Liver (tissue), 3 donors: ENCODE results near the gene ARHGDIA.

Experiments
- EGR1 ChIP-seq, 2 donors: IDR thresholded peaks; 2 replicates each; pipeline ENCODE4 v1.6.1; 2016 to 2018; ENCODE audit warnings: antibody characterized with exemption in 2 of 2, low read depth in 2 of 2
- FOXA1 ChIP-seq: IDR thresholded peaks from 2 replicates; pipeline ENCODE4 v1.6.1; 2016; ENCODE audit warnings: antibody characterized with exemption
- FOXA2 ChIP-seq: IDR thresholded peaks from 2 replicates; pipeline ENCODE4 v1.6.1; 2016; ENCODE audit warnings: antibody characterized with exemption
- GABPA ChIP-seq, 2 donors: IDR thresholded peaks in 1 of 2; conservative IDR thresholded peaks in 1 of 2; 2 replicates each; pipeline ENCODE4 v1.6.1; 2016; ENCODE audit warnings: antibody characterized with exemption in 2 of 2, mild to moderate bottlenecking in 1 of 2, moderate library complexity in 1 of 2
- HNF4A ChIP-seq, 2 donors: conservative IDR thresholded peaks; 2 replicates each; pipeline ENCODE4 v1.6.1; 2016; ENCODE audit warnings: antibody characterized with exemption in 2 of 2, mild to moderate bottlenecking in 2 of 2
- RAD21 ChIP-seq, 2 donors: IDR thresholded peaks; 2 replicates each; pipeline ENCODE4 v1.6.1; 2016; ENCODE audit warnings: antibody characterized with exemption in 2 of 2, mild to moderate bottlenecking in 2 of 2
- RXRA ChIP-seq, 2 donors: IDR thresholded peaks; 2 replicates each; pipeline ENCODE4 v1.6.1; 2017 to 2018; ENCODE audit warnings: antibody characterized with exemption in 2 of 2, mild to moderate bottlenecking in 1 of 2
- SP1 ChIP-seq: IDR thresholded peaks from 2 replicates; pipeline ENCODE4 v1.6.1; 2018; ENCODE audit warnings: antibody characterized with exemption, mild to moderate bottlenecking
- TAF1 ChIP-seq: conservative IDR thresholded peaks from 2 replicates; pipeline ENCODE4 v1.6.1; 2016; ENCODE audit warnings: antibody characterized with exemption, mild to moderate bottlenecking
- YY1 ChIP-seq: IDR thresholded peaks from 2 replicates; pipeline ENCODE4 v1.6.1; 2016; ENCODE audit warnings: antibody characterized with exemption, mild to moderate bottlenecking
- TF ChIP-seq, protein P1 (sequence below): fragments of 150-350 bp; IDR thresholded peaks from 2 replicates; pipeline ENCODE4 v1.5.1; 2017; ENCODE audit warnings: improper control_type of control experiment, low read depth, low read length; ENCODE audit not compliant: missing input control
- TF ChIP-seq, protein P2 (sequence below): IDR thresholded peaks from 2 replicates; pipeline ENCODE4 v1.6.1; 2016; ENCODE audit warnings: antibody characterized with exemption, mild to moderate bottlenecking
- TF ChIP-seq, protein P3 (sequence below): IDR thresholded peaks from 2 replicates; pipeline ENCODE4 v1.6.1; 2016; ENCODE audit warnings: antibody characterized with exemption
- TF ChIP-seq, protein P4 (sequence below): IDR thresholded peaks from 2 replicates; pipeline ENCODE4 v1.6.1; 2016; ENCODE audit warnings: antibody characterized with exemption
- donor health status: healthy.
- donor health status: healthy.

DNA sequence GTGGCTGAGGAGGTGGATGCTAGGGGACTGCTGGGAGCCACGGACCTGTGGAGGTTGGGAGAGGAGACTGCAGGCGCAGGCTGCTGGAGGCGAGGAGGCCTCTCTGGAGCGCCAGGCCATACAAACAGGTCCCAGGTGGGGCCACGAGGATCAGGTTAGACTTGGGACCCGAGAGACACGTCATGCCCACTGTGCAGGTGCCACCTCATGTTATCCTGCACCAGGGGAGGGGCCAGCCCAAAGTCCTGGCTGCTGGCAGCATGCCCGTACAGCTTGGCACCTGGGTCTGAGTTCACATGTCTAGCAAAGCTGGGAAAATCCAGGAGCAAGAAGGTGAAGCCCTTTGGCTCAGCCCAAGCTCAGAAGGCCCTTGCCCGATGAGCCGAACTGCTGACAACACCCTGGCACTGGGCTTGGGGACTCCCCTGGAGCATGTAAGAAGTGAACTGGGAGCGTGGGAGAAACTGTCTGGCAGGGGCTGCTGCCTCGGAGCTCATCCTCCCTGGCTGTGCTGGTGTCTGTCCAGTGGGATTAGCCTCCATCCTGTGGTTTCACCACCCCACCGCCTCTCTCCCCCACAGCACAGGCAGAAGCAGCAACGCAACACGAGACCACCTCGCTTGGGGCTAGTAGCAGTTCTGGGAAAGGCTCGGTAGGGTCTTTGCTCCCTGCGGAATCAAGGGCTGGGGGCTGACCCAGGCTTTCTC lies 5.3 kb downstream of the ARHGDIA start:
- TF ChIP-seq, protein P1, sequence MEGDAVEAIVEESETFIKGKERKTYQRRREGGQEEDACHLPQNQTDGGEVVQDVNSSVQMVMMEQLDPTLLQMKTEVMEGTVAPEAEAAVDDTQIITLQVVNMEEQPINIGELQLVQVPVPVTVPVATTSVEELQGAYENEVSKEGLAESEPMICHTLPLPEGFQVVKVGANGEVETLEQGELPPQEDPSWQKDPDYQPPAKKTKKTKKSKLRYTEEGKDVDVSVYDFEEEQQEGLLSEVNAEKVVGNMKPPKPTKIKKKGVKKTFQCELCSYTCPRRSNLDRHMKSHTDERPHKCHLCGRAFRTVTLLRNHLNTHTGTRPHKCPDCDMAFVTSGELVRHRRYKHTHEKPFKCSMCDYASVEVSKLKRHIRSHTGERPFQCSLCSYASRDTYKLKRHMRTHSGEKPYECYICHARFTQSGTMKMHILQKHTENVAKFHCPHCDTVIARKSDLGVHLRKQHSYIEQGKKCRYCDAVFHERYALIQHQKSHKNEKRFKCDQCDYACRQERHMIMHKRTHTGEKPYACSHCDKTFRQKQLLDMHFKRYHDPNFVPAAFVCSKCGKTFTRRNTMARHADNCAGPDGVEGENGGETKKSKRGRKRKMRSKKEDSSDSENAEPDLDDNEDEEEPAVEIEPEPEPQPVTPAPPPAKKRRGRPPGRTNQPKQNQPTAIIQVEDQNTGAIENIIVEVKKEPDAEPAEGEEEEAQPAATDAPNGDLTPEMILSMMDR = no peak
- TF ChIP-seq SP1 (peak; percentile 98), FOXA1 (peak; percentile 38), YY1 (peak; percentile 64), FOXA2 (peak; percentile 55), TAF1 (no peak), RAD21 (IDR thresholded peaks at IDR 0.05) (peak; percentile 46 to 55), EGR1 (IDR thresholded peaks at IDR 0.05; ENCODE audit: low read depth in 2 of 2) (peak; percentile 11 to 77), HNF4A (conservative IDR thresholded peaks at IDR 0.05) (peak; percentile 97 to 99), GABPA (IDR thresholded peaks at IDR 0.05 in 1 of 2, conservative IDR thresholded peaks at IDR 0.05 in 1 of 2) (peak in 1 of 2 donors; percentile 83), RXRA (IDR thresholded peaks at IDR 0.05) (peak; percentile 87 to 97)
- TF ChIP-seq, protein P2, sequence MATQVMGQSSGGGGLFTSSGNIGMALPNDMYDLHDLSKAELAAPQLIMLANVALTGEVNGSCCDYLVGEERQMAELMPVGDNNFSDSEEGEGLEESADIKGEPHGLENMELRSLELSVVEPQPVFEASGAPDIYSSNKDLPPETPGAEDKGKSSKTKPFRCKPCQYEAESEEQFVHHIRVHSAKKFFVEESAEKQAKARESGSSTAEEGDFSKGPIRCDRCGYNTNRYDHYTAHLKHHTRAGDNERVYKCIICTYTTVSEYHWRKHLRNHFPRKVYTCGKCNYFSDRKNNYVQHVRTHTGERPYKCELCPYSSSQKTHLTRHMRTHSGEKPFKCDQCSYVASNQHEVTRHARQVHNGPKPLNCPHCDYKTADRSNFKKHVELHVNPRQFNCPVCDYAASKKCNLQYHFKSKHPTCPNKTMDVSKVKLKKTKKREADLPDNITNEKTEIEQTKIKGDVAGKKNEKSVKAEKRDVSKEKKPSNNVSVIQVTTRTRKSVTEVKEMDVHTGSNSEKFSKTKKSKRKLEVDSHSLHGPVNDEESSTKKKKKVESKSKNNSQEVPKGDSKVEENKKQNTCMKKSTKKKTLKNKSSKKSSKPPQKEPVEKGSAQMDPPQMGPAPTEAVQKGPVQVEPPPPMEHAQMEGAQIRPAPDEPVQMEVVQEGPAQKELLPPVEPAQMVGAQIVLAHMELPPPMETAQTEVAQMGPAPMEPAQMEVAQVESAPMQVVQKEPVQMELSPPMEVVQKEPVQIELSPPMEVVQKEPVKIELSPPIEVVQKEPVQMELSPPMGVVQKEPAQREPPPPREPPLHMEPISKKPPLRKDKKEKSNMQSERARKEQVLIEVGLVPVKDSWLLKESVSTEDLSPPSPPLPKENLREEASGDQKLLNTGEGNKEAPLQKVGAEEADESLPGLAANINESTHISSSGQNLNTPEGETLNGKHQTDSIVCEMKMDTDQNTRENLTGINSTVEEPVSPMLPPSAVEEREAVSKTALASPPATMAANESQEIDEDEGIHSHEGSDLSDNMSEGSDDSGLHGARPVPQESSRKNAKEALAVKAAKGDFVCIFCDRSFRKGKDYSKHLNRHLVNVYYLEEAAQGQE = peak; percentile 77
- TF ChIP-seq, protein P3, sequence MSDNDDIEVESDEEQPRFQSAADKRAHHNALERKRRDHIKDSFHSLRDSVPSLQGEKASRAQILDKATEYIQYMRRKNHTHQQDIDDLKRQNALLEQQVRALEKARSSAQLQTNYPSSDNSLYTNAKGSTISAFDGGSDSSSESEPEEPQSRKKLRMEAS = peak; percentile 99
- TF ChIP-seq, protein P4, sequence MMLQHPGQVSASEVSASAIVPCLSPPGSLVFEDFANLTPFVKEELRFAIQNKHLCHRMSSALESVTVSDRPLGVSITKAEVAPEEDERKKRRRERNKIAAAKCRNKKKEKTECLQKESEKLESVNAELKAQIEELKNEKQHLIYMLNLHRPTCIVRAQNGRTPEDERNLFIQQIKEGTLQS = peak; percentile 74
